Uterus (tissue), 4 donors: ENCODE measurements around the gene DAPP1. TPM values are rescaled to one million over a fixed set of nuclear protein-coding genes. Genes with fewer than 3 reads are reported as not detected.
A peak's percentile ranks its signal among the peaks of the same experiment; 100 is the strongest.

Experiments
- DNase-seq, 2 donors: peaks; one replicate each; pipeline ENCODE4 v3.0.0-alpha.2; 2019 to 2020
- H3K27ac ChIP-seq, 2 donors: fragments of 200-600 bp; sonication (generic); 1 replicate in 1 of 2; 2 replicates in 1 of 2; pipeline ENCODE4 v1.5.1; 2016 to 2018
- H3K27me3 ChIP-seq, 2 donors: fragments of 200-600 bp; sonication (generic); one replicate each; pipeline ENCODE4 v1.5.1; 2018 to 2019; ENCODE audit warnings: control low read depth in 1 of 2
- H3K36me3 ChIP-seq, 2 donors: fragments of 200-600 bp; sonication (generic); one replicate each; pipeline ENCODE4 v1.5.1; 2019; ENCODE audit warnings: control low read depth in 1 of 2
- H3K4me1 ChIP-seq, 2 donors: fragments of 200-600 bp; sonication (generic); one replicate each; pipeline ENCODE4 v1.5.1; 2018 to 2019; ENCODE audit warnings: control low read depth in 1 of 2
- H3K4me3 ChIP-seq, 2 donors: fragments of 200-600 bp; sonication (generic); 1 replicate in 1 of 2; 2 replicates in 1 of 2; pipeline ENCODE4 v1.5.1; 2018 to 2019; ENCODE audit warnings: mild to moderate bottlenecking in 1 of 2
- H3K9me3 ChIP-seq, 2 donors: fragments of 200-600 bp; sonication (generic); one replicate each; pipeline ENCODE4 v1.5.1; 2019; ENCODE audit warnings: control low read depth in 1 of 2
- CTCF ChIP-seq, 4 experiments: fragments of 200-600 bp in 2 of 4; fragments of 450-650 bp in 2 of 4; sonication (generic) in 2 of 4; IDR thresholded peaks; one replicate each; pipeline ENCODE4 v1.5.1; 2016 to 2019; ENCODE audit warnings: antibody characterized with exemption in 4 of 4, mild to moderate bottlenecking in 2 of 4, moderate library complexity in 1 of 4
- POLR2A ChIP-seq, 2 donors: fragments of 450-650 bp; IDR thresholded peaks; one replicate each; pipeline ENCODE4 v1.6.1; 2016; ENCODE audit warnings: antibody characterized with exemption in 2 of 2, mild to moderate bottlenecking in 1 of 2, moderate library complexity in 1 of 2
- intact Hi-C: fragments of 100-400 bp; cut with DNase I; formaldehyde crosslinking; loops from one replicate; pipeline ENCODE4 v1.15.1; 2023; ENCODE audit warnings: low total_unique reads
- total RNA-seq, 4 donors: library from RNA; depleted of rRNA in 3 of 4; stranded (reverse); fragments of >200 nt in 3 of 4; gene quantifications; one replicate each; pipeline versions ENCODE4 v1.1.0 to v1.2.4, GENCODE V29; 2014 to 2023
- donor health status: DM: yes; HTN: yes; CAD: no.

Gene DAPP1
- total RNA-seq, 4 donors from 2014 or later, result 1.8 to 7.2 (median 2.8) TPM

- DNase-seq, result no peak
- no peak for TF ChIP-seq CTCF (IDR thresholded peaks at IDR 0.05)
- TF ChIP-seq POLR2A (IDR thresholded peaks at IDR 0.05), result no peak
- Histone ChIP-seq H3K9me3 (no peaks in the 10 kb centered on the region), H3K4me3 (no peak overlapping the region), H3K36me3 (no peaks in the 10 kb centered on the region), H3K27ac (no peak overlapping the region), H3K27me3 (no peaks in the 10 kb centered on the region), H3K4me1 (no peaks in the 10 kb centered on the region)
- intact Hi-C loops, result no loop called here
Observed at GRCh38 chr4:99852199-99852749, 35.6 kb downstream of the DAPP1 start.

- intact Hi-C loops, result no loop called here
- Histone ChIP-seq H3K9me3 (no peaks in the 10 kb centered on the region), H3K27ac (no peak overlapping the region), H3K36me3 (no peaks in the 10 kb centered on the region), H3K4me1 (no peaks in the 10 kb centered on the region), H3K4me3 (no peak overlapping the region), H3K27me3 (no peaks in the 10 kb centered on the region)
- DNase-seq, result no peak
- no peak for TF ChIP-seq CTCF (IDR thresholded peaks at IDR 0.05)
- no peak for TF ChIP-seq POLR2A (IDR thresholded peaks at IDR 0.05)
Observed at GRCh38 chr4:99853190-99853589, 36.6 kb downstream of the DAPP1 start.

GRCh38 chr4:99853999-99854398, 37.4 kb downstream of the DAPP1 start:
- no peaks in the 10 kb centered on the region for H3K9me3 ChIP-seq
- H3K4me1 ChIP-seq, result no peaks in the 10 kb centered on the region
- H3K36me3 ChIP-seq, result no peaks in the 10 kb centered on the region
- H3K27ac ChIP-seq, result no peak overlapping the region
- TF ChIP-seq POLR2A (IDR thresholded peaks at IDR 0.05), result no peak
- H3K4me3 ChIP-seq, result no peak overlapping the region
- no peaks in the 10 kb centered on the region for H3K27me3 ChIP-seq
- no peak for DNase-seq
- intact Hi-C loops, result no loop called here

GRCh38 chr4:99855678-99856077, 39.1 kb downstream of the DAPP1 start:
- peak overlapping the region in 1 of 2 donors; percentile 62 for H3K27ac ChIP-seq
- H3K4me1 ChIP-seq, result no peaks in the 10 kb centered on the region
- no peak overlapping the region for H3K4me3 ChIP-seq
- no peaks in the 10 kb centered on the region for H3K36me3 ChIP-seq
- TF ChIP-seq CTCF (IDR thresholded peaks at IDR 0.05), result no peak
- no peak for TF ChIP-seq POLR2A (IDR thresholded peaks at IDR 0.05)
- no peak for DNase-seq
- no peaks in the 10 kb centered on the region for H3K9me3 ChIP-seq
- H3K27me3 ChIP-seq, result no peaks in the 10 kb centered on the region
- intact Hi-C loops, result no loop called here

GRCh38 chr4:99856166-99856565, 39.5 kb downstream of the DAPP1 start:
- H3K9me3 ChIP-seq, result no peaks in the 10 kb centered on the region
- no peaks in the 10 kb centered on the region for H3K36me3 ChIP-seq
- H3K4me1 ChIP-seq, result no peaks in the 10 kb centered on the region
- DNase-seq, result no peak
- intact Hi-C loops, result no loop called here
- no peaks in the 10 kb centered on the region for H3K27me3 ChIP-seq
- H3K4me3 ChIP-seq, result no peak overlapping the region
- TF ChIP-seq CTCF (IDR thresholded peaks at IDR 0.05) (no peak), POLR2A (IDR thresholded peaks at IDR 0.05) (no peak)
- H3K27ac ChIP-seq, result peak overlapping the region in 1 of 2 donors; percentile 62

- intact Hi-C loops, result no loop called here
- no peak for TF ChIP-seq CTCF (IDR thresholded peaks at IDR 0.05)
- no peak for TF ChIP-seq POLR2A (IDR thresholded peaks at IDR 0.05)
Observed at GRCh38 chr4:99857307-99857706, 40.7 kb downstream of the DAPP1 start.

More at GRCh38 chr4:99857307-99857706, 40.7 kb downstream of the DAPP1 start:
- Histone ChIP-seq H3K27ac (peak overlapping the region in 1 of 2 donors; percentile 62), H3K27me3 (no peaks in the 10 kb centered on the region), H3K9me3 (no peaks in the 10 kb centered on the region), H3K4me1 (no peaks in the 10 kb centered on the region), H3K36me3 (no peaks in the 10 kb centered on the region), H3K4me3 (no peak overlapping the region)
- no peak for DNase-seq
